IMR-90 (cell line): ENCODE results near the gene DTNA. TPM values are rescaled to one million over a fixed set of nuclear protein-coding genes. Genes with fewer than 3 reads are reported as not detected.
A peak's percentile ranks its signal among the peaks of the same experiment; 100 is the strongest.

ENCODE experiments used
- ATAC-seq: fragments of 200-7000 bp; cut with Tn5 transposase; 2 replicates; pipeline ENCODE4 v1.9.1; 2020; ENCODE audit warnings: low read depth, mild to moderate bottlenecking, moderate library complexity
- BruUV-seq: library from RNA; stranded (reverse); fragments of 400-500 nt; replicated peaks from 2 replicates; lab custom pipeline; 2021; lab: Mats Ljungman, UMichigan
- CTCF ChIA-PET: fragments of 300-600 bp; formaldehyde crosslinking; extraction: SDS; loops from one replicate; lab custom pipeline; 2021; ENCODE audit warnings: antibody characterized with exemption; lab: Yijun Ruan, JAX
- POLR2A ChIA-PET: fragments of 300-600 bp; sonication (Branson Sonifier 250); formaldehyde crosslinking; loops from one replicate; lab custom pipeline; 2022; ENCODE audit warnings: antibody characterized with exemption; ENCODE audit not compliant: unreplicated experiment; lab: Charles Lee
- DNase-seq: peaks from one replicate; pipeline ENCODE4 v3.0.0; 2013
- H2AFZ ChIP-seq: replicated peaks from 2 replicates; pipeline ENCODE3; 2013; ENCODE audit warnings: low read length, mild to moderate bottlenecking; ENCODE audit not compliant: poor library complexity
- H2AK5ac ChIP-seq: 2 replicates; pipeline ENCODE4 v1.6.1; 2013; ENCODE audit warnings: low read depth, low read length, inconsistent platforms
- H2AK9ac ChIP-seq: replicated peaks from 2 replicates; pipeline ENCODE3; 2013; ENCODE audit warnings: mild to moderate bottlenecking, low read depth, low read length, moderate library complexity; ENCODE audit not compliant: poor library complexity
- H2BK120ac ChIP-seq: 2 replicates; pipeline ENCODE4 v1.6.1; 2013; ENCODE audit warnings: low read depth, low read length, inconsistent platforms
- H2BK15ac ChIP-seq: 3 replicates; pipeline ENCODE4 v1.6.1; 2013; ENCODE audit warnings: low read depth, low read length, inconsistent platforms
- H2BK20ac ChIP-seq: 2 replicates; pipeline ENCODE4 v1.6.1; 2013; ENCODE audit warnings: low read depth, mild to moderate bottlenecking, inconsistent platforms, low read length, moderate library complexity
- H2BK5ac ChIP-seq: 2 replicates; pipeline ENCODE4 v1.6.1; 2013; ENCODE audit warnings: mild to moderate bottlenecking, low read depth, low read length, inconsistent platforms; ENCODE audit not compliant: poor library complexity, severe bottlenecking
- H3K14ac ChIP-seq: replicated peaks from 2 replicates; pipeline ENCODE4 v1.6.1; 2013; ENCODE audit warnings: low read depth, low read length, inconsistent platforms
- H3K18ac ChIP-seq: 2 replicates; pipeline ENCODE4 v1.6.1; 2013; ENCODE audit warnings: low read depth, low read length, control low read depth
- H3K23ac ChIP-seq: 2 replicates; pipeline ENCODE4 v1.6.1; 2013; ENCODE audit warnings: low read depth, low read length, inconsistent platforms
- H3K27ac ChIP-seq: 2 replicates; pipeline ENCODE4 v1.5.1; 2013; ENCODE audit warnings: mild to moderate bottlenecking, control low read depth, low read length; ENCODE audit not compliant: insufficient read depth
- H3K27me3 ChIP-seq: 2 replicates; pipeline ENCODE4 v1.6.1; 2013; ENCODE audit warnings: low read length; ENCODE audit not compliant: control insufficient read depth, insufficient read depth
- H3K36me3 ChIP-seq: 2 replicates; pipeline ENCODE4 v1.6.1; 2013; ENCODE audit warnings: low read length, mixed read lengths; ENCODE audit not compliant: control insufficient read depth, insufficient read depth
- H3K4ac ChIP-seq: 2 replicates; pipeline ENCODE4 v1.6.1; 2013; ENCODE audit warnings: low read depth, low read length, inconsistent platforms
- H3K4me1 ChIP-seq: 2 replicates; pipeline ENCODE4 v1.6.1; 2013; ENCODE audit warnings: low read length, mixed read lengths; ENCODE audit not compliant: control insufficient read depth, insufficient read depth
- H3K4me2 ChIP-seq: 2 replicates; pipeline ENCODE4 v1.6.1; 2013; ENCODE audit warnings: low read depth, mild to moderate bottlenecking, control low read depth, low read length, moderate library complexity
- H3K4me3 ChIP-seq: 2 replicates; pipeline ENCODE4 v1.5.1; 2013; ENCODE audit warnings: low read depth, mild to moderate bottlenecking, control low read depth, low read length, moderate library complexity; ENCODE audit not compliant: insufficient read depth
- H3K56ac ChIP-seq: 2 replicates; pipeline ENCODE4 v1.6.1; 2013; ENCODE audit warnings: low read length, inconsistent platforms; ENCODE audit not compliant: insufficient read depth; ENCODE audit errors: extremely low read depth
- H3K79me1 ChIP-seq, 2 experiments: 2 replicates each; pipeline ENCODE4 v1.6.1; 2013; ENCODE audit warnings: low read length in 2 of 2, inconsistent platforms in 1 of 2, low read depth in 1 of 2
- H3K9ac ChIP-seq: 2 replicates; pipeline ENCODE4 v1.6.1; 2013; ENCODE audit warnings: low read depth, low read length, control low read depth
- H3K9me1 ChIP-seq: 2 replicates; pipeline ENCODE4 v1.6.1; 2013; ENCODE audit warnings: low read length, inconsistent platforms; ENCODE audit not compliant: insufficient read depth
- H3K9me3 ChIP-seq: 2 replicates; pipeline ENCODE4 v1.6.1; 2013; ENCODE audit warnings: low read length; ENCODE audit not compliant: control insufficient read depth, insufficient read depth
- H4K20me1 ChIP-seq: 2 replicates; pipeline ENCODE4 v1.6.1; 2013; ENCODE audit warnings: low read length, inconsistent platforms; ENCODE audit not compliant: insufficient read depth
- H4K5ac ChIP-seq: 2 replicates; pipeline ENCODE4 v1.6.1; 2013; ENCODE audit warnings: mild to moderate bottlenecking, low read depth, low read length, control low read depth
- H4K8ac ChIP-seq, 2 experiments: 2 replicates each; pipeline ENCODE4 v1.6.1; 2013; ENCODE audit warnings: low read depth in 2 of 2, low read length in 2 of 2, control low read depth in 1 of 2, inconsistent platforms in 1 of 2
- H4K91ac ChIP-seq: 2 replicates; pipeline ENCODE4 v1.6.1; 2013; ENCODE audit warnings: low read depth, low read length, inconsistent platforms; ENCODE audit not compliant: insufficient read depth
- CEBPB ChIP-seq: IDR thresholded peaks from 2 replicates; pipeline ENCODE4 v1.6.1; 2012; ENCODE audit warnings: low read depth, low read length, improper control_type of control experiment
- MAFK ChIP-seq: IDR thresholded peaks from 2 replicates; pipeline ENCODE4 v1.6.1; 2012; ENCODE audit warnings: low read depth, low read length, improper control_type of control experiment
- MXI1 ChIP-seq: IDR thresholded peaks from 2 replicates; pipeline ENCODE4 v1.6.1; 2012; ENCODE audit warnings: low read depth, mild to moderate bottlenecking, low read length, moderate library complexity, borderline replicate concordance
- NFE2L2 ChIP-seq: fragments of 150-350 bp; IDR thresholded peaks from 2 replicates; pipeline ENCODE4 v1.6.1; 2016; ENCODE audit warnings: low read depth, mild to moderate bottlenecking, low read length
- POLR2A ChIP-seq: IDR thresholded peaks from 2 replicates; pipeline ENCODE4 v1.6.1; 2012; ENCODE audit warnings: mild to moderate bottlenecking, low read depth, low read length
- RFX5 ChIP-seq: IDR thresholded peaks from 2 replicates; pipeline ENCODE4 v1.8.0; 2012; ENCODE audit warnings: low read depth, mild to moderate bottlenecking, low read length, moderate library complexity
- WGBS, 2 experiments: methylation state at CpG; one replicate each; pipeline versions ENCODE4 v1.1.5 to v1.1.7; 2013; ENCODE audit warnings: missing lambda C conversion rate in 2 of 2; ENCODE audit not compliant: insufficient read length in 1 of 2; ENCODE audit errors: extremely low coverage in 2 of 2; 5-methylcytosine and 5-hydroxymethylcytosine counted together
- dilution Hi-C: fragments of 300-500 bp; cut with HindIII; formaldehyde crosslinking; loops from one replicate; pipeline ENCODE4 v1.14.3; 2018; ENCODE audit warnings: low sequenced_read_pairs; ENCODE audit not compliant: unreplicated experiment
- in situ Hi-C: fragments of 300-500 bp; cut with MboI; formaldehyde crosslinking; loops from 3 replicates; pipeline ENCODE4 v1.14.3; 2019; ENCODE audit warnings: low sequenced_read_pairs, inconsistent platforms, mixed read lengths
- intact Hi-C: fragments of 100-400 bp; cut with micrococcal nuclease; formaldehyde crosslinking; loops from 2 replicates; pipeline ENCODE4 v1.10.0; 2022
- polyA plus RNA-seq, 3 experiments: library from polyadenylated mRNA; depleted of rRNA; stranded (reverse); fragments of >200 nt; gene quantifications; 2 replicates each; pipeline ENCODE4 v1.2.3, GENCODE V29; 2012; ENCODE audit warnings: low replicate concordance in 1 of 3
- total RNA-seq: library from RNA; depleted of rRNA; stranded (reverse); fragments of >200 nt; gene quantifications from 2 replicates; pipeline ENCODE4 v1.2.3, GENCODE V29; 2012
- TF ChIP-seq, protein P1 (sequence below): fragments of 150-350 bp; IDR thresholded peaks from 2 replicates; pipeline ENCODE4 v1.6.1; 2016; ENCODE audit warnings: low read depth, mild to moderate bottlenecking, low read length, moderate library complexity, borderline replicate concordance

DTNA gene
- total and polyA plus RNA-seq, 2 of the 4 experiments (the other 2 are of a cell fraction) = 9.5 to 10.8 TPM

DNA sequence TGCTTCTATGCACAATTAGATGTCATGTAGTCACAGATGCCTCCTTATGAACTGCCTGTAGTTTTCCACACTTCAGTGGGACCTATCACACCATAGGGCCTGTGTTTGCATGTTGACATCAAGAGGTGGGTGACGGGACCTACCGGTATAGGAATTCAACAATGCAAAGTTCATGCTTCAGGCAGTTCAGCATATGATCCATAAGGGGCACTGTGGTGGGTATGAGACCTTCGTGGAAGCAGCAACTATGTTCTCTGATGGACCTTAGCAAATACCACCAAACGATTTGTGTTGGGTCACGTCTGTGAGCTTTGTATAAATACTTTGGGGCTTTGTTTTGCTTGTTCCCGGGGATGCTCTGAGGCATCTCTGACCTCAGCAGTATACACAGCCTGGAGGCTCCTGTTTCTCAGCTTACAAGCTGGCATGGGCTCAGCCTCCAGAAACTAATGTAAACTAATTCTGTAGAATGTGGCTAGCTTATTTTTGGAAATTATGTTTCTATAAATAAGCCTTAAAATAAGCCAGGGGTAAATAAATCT, 111.6 kb downstream of the DTNA start:
- BruUV-seq = no TSS peak

More for the DNA sequence above, 111.6 kb downstream of the DTNA start:
- ChIA-PET CTCF (interaction anchor here (0.6 to 0.9 kb wide), 4 partner anchors 16 to 45 kb away, joined by 3 to 5 read pairs (median 4); no protein-coding TSS in a partner anchor), POLR2A (interaction anchor here (0.5 to 0.6 kb wide), 2 partner anchors 126 to 294 kb away, joined by 3 to 6 read pairs; no protein-coding TSS in a partner anchor)
- Histone ChIP-seq H3K4ac (no peak overlapping the region), H3K4me2 (no peak overlapping the region; the same call in 1 of the 2 replicates), H2AK5ac (no peak overlapping the region; the same call in 1 of the 2 replicates), H2BK5ac (no peak overlapping the region), H3K27me3 (no peaks in the 10 kb centered on the region), H3K18ac (peak overlapping the region; percentile 1), H2AFZ (no peak overlapping the region), H3K9ac (no peak overlapping the region), H4K8ac (no peak overlapping the region), H2BK15ac (0 out of 3 replicates have a peak overlapping the region, but pooled peaks have one; percentile 34), H3K56ac (no peak overlapping the region; the same call in 1 of the 2 replicates), H4K91ac (no peak overlapping the region), H3K14ac (peak overlapping the region; percentile 61; the same call in 1 of the 2 replicates), H3K36me3 (no peaks in the 10 kb centered on the region), H2AK9ac (no peak overlapping the region), H3K4me1 (peaks cover 8% of the 10 kb centered on the region), H3K4me3 (no peak overlapping the region), H4K20me1 (no peaks in the 10 kb centered on the region), H4K5ac (no peak overlapping the region), H3K23ac (no peak overlapping the region), H3K27ac (peak overlapping the region; percentile 6; the same call in 1 of the 2 replicates), H2BK20ac (no peak overlapping the region; the same call in 1 of the 2 replicates), H3K9me3 (no peaks in the 10 kb centered on the region), H3K79me1 (no peaks in the 10 kb centered on the region), H3K9me1 (peaks cover 7% of the 10 kb centered on the region; the same call in 1 of the 2 replicates), H2BK120ac (peak overlapping the region; percentile 37)
- dilution Hi-C loops (no loop called here), in situ Hi-C loops (no loop called here), intact Hi-C loops (no loop called here)
- peak; percentile 70 for DNase-seq
- peak; percentile 96 for ATAC-seq
- WGBS, 2 experiments = no CpG with 5 or more reads among the region's 6 CpGs
- no peak for TF ChIP-seq RFX5
- no peak for TF ChIP-seq MAFK
- TF ChIP-seq, protein P1, sequence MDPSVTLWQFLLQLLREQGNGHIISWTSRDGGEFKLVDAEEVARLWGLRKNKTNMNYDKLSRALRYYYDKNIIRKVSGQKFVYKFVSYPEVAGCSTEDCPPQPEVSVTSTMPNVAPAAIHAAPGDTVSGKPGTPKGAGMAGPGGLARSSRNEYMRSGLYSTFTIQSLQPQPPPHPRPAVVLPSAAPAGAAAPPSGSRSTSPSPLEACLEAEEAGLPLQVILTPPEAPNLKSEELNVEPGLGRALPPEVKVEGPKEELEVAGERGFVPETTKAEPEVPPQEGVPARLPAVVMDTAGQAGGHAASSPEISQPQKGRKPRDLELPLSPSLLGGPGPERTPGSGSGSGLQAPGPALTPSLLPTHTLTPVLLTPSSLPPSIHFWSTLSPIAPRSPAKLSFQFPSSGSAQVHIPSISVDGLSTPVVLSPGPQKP = no peak
- TF ChIP-seq CEBPB = no peak
- no peak for TF ChIP-seq NFE2L2
- no peak for TF ChIP-seq MXI1
- no peak for TF ChIP-seq POLR2A
